ENCODE measurements around the gene ZNF74.
"Not testable (repeated sequence)": the region's sequence is repeated elsewhere in the genome, so short reads cannot be mapped to it uniquely, and the experiment has no call there.

The ZNF74 gene

DNA sequence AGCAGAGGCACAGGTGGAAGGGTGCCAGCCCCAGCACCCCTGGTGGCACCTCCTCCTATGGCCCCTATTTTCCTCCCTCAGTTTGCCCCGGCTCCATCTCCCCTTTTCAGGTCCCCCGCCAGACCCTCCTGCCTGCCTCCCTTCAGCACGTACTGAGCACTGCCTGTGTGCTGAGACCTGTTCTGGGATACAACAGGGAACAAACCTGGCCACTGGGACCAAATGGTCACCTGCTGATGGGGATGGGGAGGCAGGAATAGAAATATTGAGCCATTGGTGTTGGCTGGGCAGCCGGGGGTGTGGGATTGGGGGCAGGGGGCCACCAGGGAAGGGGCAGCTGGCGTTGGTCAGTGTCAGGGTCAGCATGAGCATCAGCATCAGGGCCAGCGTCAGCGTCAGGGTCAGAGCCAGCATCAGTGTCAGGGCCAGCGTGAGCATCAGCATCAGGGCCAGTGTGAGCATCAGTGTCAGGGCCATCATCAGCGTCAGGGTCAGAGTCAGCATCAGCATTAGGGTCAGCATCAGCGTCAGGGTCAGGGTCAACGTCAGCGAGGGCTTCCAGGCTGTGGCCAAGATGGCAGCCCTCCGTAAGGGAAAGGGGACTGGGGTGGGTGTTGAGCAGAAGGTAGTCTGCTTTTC lies 7.5 kb downstream of the ZNF74 start:
- DNase-seq = no peak

GRCh38 chr22:20402960-20403778 lies 9.2 kb downstream of the ZNF74 start:
- no peak for DNase-seq

GRCh38 chr22:20403779-20404140 lies 9.8 kb downstream of the ZNF74 start:
- DNase-seq = no peak

- DNase-seq = no peak
Observed at GRCh38 chr22:20404881-20405280, 10.9 kb downstream of the ZNF74 start.

DNA sequence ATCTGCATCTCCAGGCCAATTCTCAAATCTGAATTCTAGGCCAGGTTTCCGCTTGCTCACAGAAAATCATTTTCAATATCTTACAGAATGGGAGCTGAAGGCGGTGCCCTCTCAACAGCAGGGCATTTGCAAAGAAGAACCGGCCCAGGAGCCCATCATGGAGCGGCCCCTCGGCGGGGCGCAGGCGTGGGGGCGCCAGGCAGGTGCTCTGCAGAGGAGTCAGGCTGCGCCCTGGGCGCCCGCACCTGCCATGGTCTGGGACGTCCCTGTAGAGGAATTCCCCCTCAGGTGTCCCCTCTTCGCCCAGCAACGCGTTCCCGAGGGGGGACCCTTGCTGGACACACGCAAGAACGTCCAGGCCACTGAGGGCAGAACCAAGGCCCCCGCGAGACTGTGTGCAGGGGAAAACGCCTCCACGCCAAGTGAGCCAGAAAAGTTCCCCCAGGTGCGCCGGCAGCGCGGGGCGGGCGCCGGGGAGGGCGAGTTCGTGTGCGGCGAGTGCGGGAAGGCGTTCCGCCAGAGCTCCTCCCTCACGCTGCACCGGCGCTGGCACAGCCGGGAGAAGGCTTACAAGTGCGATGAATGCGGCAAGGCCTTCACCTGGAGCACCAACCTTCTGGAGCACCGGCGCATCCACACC lies 11.5 kb downstream of the ZNF74 start:
- no peak for DNase-seq

- no peak for DNase-seq
Observed at GRCh38 chr22:20405931-20406685, 12.2 kb downstream of the ZNF74 start.

GRCh38 chr22:20406686-20407408 lies 12.9 kb downstream of the ZNF74 start:
- DNase-seq = no peak

GRCh38 chr22:20407829-20408228 lies 13.9 kb downstream of the ZNF74 start:
- DNase-seq = no peak

GRCh38 chr22:20408891-20409290 lies 14.9 kb downstream of the ZNF74 start:
- no peak for DNase-seq

GRCh38 chr22:20409385-20409784 lies 15.4 kb downstream of the ZNF74 start:
- not testable (repeated sequence) for DNase-seq

- no peak for DNase-seq
Observed at GRCh38 chr22:20412474-20413216, 18.7 kb downstream of the ZNF74 start.

DNA sequence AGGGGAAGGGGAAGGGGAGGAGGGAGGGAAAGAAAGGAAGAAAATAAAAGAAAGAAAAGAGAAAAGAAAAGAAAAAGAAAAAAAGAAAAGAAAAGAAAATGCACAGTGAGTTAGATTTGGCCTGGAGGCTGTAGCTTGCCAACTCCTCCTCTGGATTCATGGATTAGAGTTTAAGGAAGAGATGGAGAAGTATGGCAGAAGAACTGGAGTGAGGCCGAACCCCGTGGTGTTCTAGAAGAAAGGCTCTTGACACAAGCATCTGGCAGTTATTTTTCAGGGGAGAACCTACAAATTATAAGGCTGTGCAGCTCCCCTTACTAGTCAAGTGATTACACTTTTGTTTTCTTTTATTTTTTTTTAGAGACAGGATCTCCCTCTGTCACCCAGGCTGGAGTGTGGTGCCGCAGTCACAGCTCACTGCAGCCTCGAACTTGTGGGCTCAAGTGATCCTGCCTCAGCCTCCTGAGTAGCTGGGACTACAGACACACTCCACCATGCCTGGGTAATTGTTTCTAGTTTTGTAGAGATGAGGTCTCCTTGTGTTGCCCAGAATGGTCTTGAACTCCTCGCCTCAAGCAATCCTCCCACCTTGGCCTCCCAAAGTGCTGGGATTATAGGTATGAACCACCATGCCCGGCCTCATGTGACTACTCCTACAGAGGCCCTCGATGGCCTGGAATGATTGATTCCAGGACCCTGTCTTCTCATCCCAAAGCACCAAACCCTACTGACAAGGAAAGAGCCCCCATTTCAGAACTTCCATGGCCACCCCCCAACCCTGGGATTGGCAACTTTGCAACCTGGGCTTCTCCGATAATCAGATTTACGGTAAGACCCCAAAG lies 19.5 kb downstream of the ZNF74 start:
- no peak for DNase-seq

GRCh38 chr22:20414059-20414440 lies 20.1 kb downstream of the ZNF74 start:
- no peak for DNase-seq

DNA sequence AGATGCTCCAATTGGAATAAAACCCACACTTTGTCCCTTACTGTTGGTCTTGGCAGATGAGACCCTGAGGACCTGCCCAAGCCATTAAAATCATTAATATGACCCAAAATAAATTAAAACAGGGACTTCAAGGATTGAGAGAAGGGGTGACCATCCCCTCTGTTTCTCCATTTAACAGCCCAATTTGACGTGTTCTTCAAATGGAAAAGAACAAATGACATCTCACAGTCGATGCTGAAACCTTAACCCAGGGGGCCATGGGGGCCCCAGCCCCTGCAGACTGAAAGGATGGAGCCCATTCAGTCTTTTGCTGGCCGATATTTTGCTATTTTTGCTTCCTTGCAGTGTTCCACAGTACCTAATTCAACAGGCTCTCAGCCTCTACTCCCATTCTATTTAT lies 20.5 kb downstream of the ZNF74 start:
- DNase-seq = no peak

DNA sequence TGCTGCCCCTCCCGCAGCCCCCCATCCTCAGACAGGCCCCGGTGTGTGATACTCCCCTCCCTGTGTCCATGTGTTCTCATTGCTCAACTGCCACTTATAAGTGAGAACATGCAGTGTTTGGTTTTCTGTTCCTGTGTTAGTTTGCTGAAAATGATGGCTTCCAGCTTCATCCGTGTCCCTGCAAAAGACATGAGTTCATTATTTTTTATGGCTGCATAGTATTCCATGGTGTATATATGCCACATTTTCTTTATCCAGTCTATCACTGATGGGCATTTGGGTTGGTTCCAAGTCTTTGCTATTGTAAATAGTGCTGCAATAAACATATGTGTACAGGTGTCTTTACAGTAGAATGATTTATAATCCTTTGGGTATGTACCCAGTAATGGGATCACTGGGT lies 21.3 kb downstream of the ZNF74 start:
- not testable (repeated sequence) for DNase-seq

DNA sequence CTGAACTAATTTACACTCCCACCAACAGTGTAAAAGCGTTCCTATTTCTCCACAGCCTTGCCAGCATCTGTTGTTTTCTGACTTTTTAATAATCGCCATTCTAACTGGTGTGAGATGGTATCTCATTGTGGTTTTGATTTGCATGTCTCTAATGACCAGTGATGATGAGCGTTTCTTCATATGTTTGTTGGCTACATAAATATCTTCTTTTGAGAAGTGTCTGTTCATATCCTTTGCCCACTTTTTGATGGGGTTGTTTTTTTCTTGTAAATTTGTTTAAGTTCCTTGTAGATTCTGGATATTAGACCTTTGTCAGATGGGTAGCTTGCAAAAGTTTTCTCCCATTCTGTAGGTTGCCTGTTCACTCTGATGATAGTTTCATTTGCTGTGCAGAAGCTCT lies 21.7 kb downstream of the ZNF74 start:
- DNase-seq = not testable (repeated sequence)

DNA sequence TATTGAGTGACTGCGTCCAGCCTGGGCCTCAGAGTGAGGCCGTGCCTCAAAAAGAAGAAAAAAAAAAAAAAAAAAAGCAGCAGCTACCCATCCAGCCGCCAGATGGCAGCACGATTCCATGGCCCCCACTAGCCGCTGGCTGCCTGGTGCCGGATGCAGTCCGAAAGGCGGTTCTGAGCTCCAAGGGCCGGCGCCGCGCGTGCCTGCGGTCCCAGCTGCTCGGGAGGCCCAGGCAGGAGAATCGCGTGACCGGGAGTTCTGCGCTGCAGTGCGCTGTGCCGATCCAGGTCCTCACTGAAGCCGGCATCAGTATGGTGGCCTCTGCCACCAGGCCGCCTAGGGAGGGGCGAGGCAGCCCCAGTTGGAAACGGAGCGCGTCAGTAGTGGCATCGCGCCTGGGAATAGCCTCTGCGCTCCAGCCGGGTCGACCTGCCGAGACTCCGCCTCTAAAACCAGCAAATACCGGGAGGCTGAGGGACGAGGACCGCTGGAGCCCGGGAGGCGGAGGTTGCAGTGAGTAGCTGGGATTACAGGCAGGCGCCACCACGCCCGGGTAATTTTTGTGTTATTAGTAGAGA lies 24.3 kb downstream of the ZNF74 start:
- DNase-seq = peak; percentile 57

- no peak for DNase-seq
Observed at GRCh38 chr22:20419664-20419951, 25.7 kb downstream of the ZNF74 start.

GRCh38 chr22:20420157-20420842 lies 26.3 kb downstream of the ZNF74 start:
- DNase-seq = no peak

- no peak for DNase-seq
Observed at GRCh38 chr22:20421507-20421874, 27.5 kb downstream of the ZNF74 start.

Data from activated T-cell treated with anti-CD3 and anti-CD28 coated beads for 4 hours (primary cell).